BJ (cell line): ENCODE results near the gene KIF12. TPM values are rescaled to one million over a fixed set of nuclear protein-coding genes. Genes with fewer than 3 reads are reported as not detected.

Experiments
- CTCF ChIA-PET: fragments of 350-600 bp; formaldehyde crosslinking; extraction: SDS; loops from one replicate; lab custom pipeline; 2021; ENCODE audit warnings: antibody characterized with exemption, inconsistent platforms; lab: Yijun Ruan, JAX
- POLR2A ChIA-PET: fragments of 300-600 bp; sonication (Branson Sonifier 250); formaldehyde crosslinking; extraction: SDS; loops from one replicate; lab custom pipeline; 2021; ENCODE audit warnings: antibody characterized with exemption; lab: Charles Lee
- DNase-seq: peaks from one replicate; pipeline ENCODE4 v3.0.0-alpha.2; 2011; ENCODE audit warnings: low read depth
- H3K27me3 ChIP-seq: 2 replicates; pipeline ENCODE4 v1.6.0; 2011; ENCODE audit warnings: low read length; ENCODE audit not compliant: control insufficient read depth, insufficient read depth
- H3K36me3 ChIP-seq: 2 replicates; pipeline ENCODE4 v1.5.1; 2011; ENCODE audit warnings: low read length; ENCODE audit not compliant: control insufficient read depth, insufficient read depth
- H3K4me3 ChIP-seq: 2 replicates; pipeline ENCODE4 v1.5.1; 2011; ENCODE audit warnings: low read depth, mild to moderate bottlenecking, control low read depth, low read length
- CTCF ChIP-seq: IDR thresholded peaks from 2 replicates; pipeline ENCODE4 v1.5.1; 2011; ENCODE audit warnings: low read depth, mild to moderate bottlenecking, control low read depth, inconsistent platforms, low read length, moderate library complexity; ENCODE audit not compliant: insufficient read depth
- polyA plus RNA-seq: library from polyadenylated mRNA; depleted of rRNA; stranded (reverse); fragments of >200 nt; gene quantifications from 2 replicates; pipeline ENCODE4 v1.2.3, GENCODE V29; 2011

KIF12 gene
- polyA plus RNA-seq, 1 experiment: 0.07 TPM

- POLR2A ChIA-PET: no interaction called here
- TF ChIP-seq CTCF: no peak
- H3K4me3 ChIP-seq: no peak overlapping the region
- DNase-seq: no peak
- no peaks in the 10 kb centered on the region; the same call in 1 of the 2 replicates for H3K27me3 ChIP-seq
- CTCF ChIA-PET: interaction anchor here (1.2 to 1.3 kb wide), 2 partner anchors 10 to 25 kb away, joined by 3 to 4 read pairs; no protein-coding TSS in a partner anchor
- peaks cover 1% of the 10 kb centered on the region for H3K36me3 ChIP-seq
These were observed 41.8 kb downstream of the KIF12 start for GRCh38 chr9:114057161-114057885.

GRCh38 chr9:114056527-114056926 lies 42.6 kb downstream of the KIF12 start:
- TF ChIP-seq CTCF: no peak
- Histone ChIP-seq H3K36me3 (peaks cover 4% of the 10 kb centered on the region), H3K4me3 (no peak overlapping the region), H3K27me3 (no peaks in the 10 kb centered on the region)
- CTCF ChIA-PET: interaction anchor here (1.6 kb wide), 1 partner anchor 26 kb away, joined by 3 read pairs; no protein-coding TSS in a partner anchor
- DNase-seq: no peak
- POLR2A ChIA-PET: interaction anchor here (0.6 kb wide), 1 partner anchor 217 kb away, joined by 4 read pairs; no protein-coding TSS in a partner anchor

- no peak for TF ChIP-seq CTCF
- Histone ChIP-seq H3K4me3 (no peak overlapping the region), H3K36me3 (peaks cover 5% of the 10 kb centered on the region), H3K27me3 (no peaks in the 10 kb centered on the region)
- CTCF ChIA-PET: interaction anchor here (1.6 kb wide), 1 partner anchor 27 kb away, joined by 3 read pairs; no protein-coding TSS in a partner anchor
- no peak for DNase-seq
- POLR2A ChIA-PET: interaction anchor here (0.6 kb wide), 1 partner anchor 216 kb away, joined by 4 read pairs; no protein-coding TSS in a partner anchor
These were observed 43.2 kb downstream of the KIF12 start for GRCh38 chr9:114055894-114056293.

GRCh38 chr9:114055061-114055460 lies 44.0 kb downstream of the KIF12 start:
- ChIA-PET POLR2A (no interaction called here), CTCF (interaction anchor here (1.6 kb wide), 1 partner anchor 28 kb away, joined by 3 read pairs; no protein-coding TSS in a partner anchor)
- H3K27me3 ChIP-seq: no peaks in the 10 kb centered on the region
- no peak overlapping the region for H3K4me3 ChIP-seq
- no peak for TF ChIP-seq CTCF
- H3K36me3 ChIP-seq: peaks cover 8% of the 10 kb centered on the region
- no peak for DNase-seq

GRCh38 chr9:114054191-114054690 lies 44.9 kb downstream of the KIF12 start:
- ChIA-PET POLR2A (no interaction called here), CTCF (no interaction called here)
- no peak for TF ChIP-seq CTCF
- no peaks in the 10 kb centered on the region for H3K27me3 ChIP-seq
- no peak overlapping the region for H3K4me3 ChIP-seq
- DNase-seq: no peak
- peaks cover 13% of the 10 kb centered on the region for H3K36me3 ChIP-seq
